NB4 (cell line): ENCODE data around the gene ADH4.

Experiments
- DNase-seq: peaks from one replicate; pipeline ENCODE4 v3.0.0; 2010; ENCODE audit warnings: low read depth
- H3K4me3 ChIP-seq: one replicate; pipeline ENCODE4 v1.5.1; 2011; ENCODE audit warnings: mild to moderate bottlenecking, low read depth, low read length, moderate library complexity
- CTCF ChIP-seq: IDR thresholded peaks from one replicate; pipeline ENCODE4 v1.5.1; 2012; ENCODE audit warnings: low read depth, low read length
- MYC ChIP-seq: IDR thresholded peaks from 2 replicates; pipeline ENCODE4 v1.6.1; 2011; ENCODE audit warnings: low read depth, low read length
- POLR2A ChIP-seq: IDR thresholded peaks from 2 replicates; pipeline ENCODE4 v1.6.1; 2011; ENCODE audit warnings: mild to moderate bottlenecking; ENCODE audit not compliant: insufficient read length; ENCODE audit errors: extremely low read depth
- TF ChIP-seq, protein P1 (sequence below): IDR thresholded peaks from 2 replicates; pipeline ENCODE4 v1.6.1; 2011; ENCODE audit warnings: low read depth, low read length

ADH4 gene

GRCh38 chr4:99179178-99179577 is 35.1 kb upstream of the ADH4 start:
- TF ChIP-seq MYC (no peak), POLR2A (no peak), CTCF (no peak)
- TF ChIP-seq, protein P1, sequence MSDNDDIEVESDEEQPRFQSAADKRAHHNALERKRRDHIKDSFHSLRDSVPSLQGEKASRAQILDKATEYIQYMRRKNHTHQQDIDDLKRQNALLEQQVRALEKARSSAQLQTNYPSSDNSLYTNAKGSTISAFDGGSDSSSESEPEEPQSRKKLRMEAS = no peak
- H3K4me3 ChIP-seq = no peak overlapping the region
- no peak for DNase-seq

DNA sequence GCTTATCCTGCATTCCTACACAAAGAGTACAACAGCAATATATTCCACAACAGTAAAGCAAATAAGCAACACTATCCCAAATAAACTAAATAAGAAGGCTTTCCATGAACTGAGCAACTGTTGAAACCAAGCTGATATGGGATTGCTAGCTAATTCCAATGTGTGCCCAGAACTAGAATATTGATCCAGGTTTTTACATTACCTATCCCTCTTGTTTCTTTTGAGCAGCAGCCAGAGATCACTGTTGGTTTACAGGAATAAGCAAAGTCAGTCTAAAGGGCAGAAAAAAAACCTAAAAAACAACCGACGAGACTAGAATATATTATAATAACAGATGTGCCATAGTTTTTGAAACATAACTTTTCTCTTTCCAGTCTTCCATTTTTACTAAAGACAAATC is 22.4 kb upstream of the ADH4 start:
- no peak for DNase-seq
- TF ChIP-seq CTCF (no peak), POLR2A (no peak), MYC (no peak)
- TF ChIP-seq, protein P1 = no peak
- H3K4me3 ChIP-seq = no peak overlapping the region

GRCh38 chr4:99165978-99166377 is 21.9 kb upstream of the ADH4 start:
- DNase-seq = no peak
- no peak for TF ChIP-seq MYC
- no peak for TF ChIP-seq CTCF
- TF ChIP-seq, protein P1 = no peak
- no peak for TF ChIP-seq POLR2A
- H3K4me3 ChIP-seq = no peak overlapping the region

DNA sequence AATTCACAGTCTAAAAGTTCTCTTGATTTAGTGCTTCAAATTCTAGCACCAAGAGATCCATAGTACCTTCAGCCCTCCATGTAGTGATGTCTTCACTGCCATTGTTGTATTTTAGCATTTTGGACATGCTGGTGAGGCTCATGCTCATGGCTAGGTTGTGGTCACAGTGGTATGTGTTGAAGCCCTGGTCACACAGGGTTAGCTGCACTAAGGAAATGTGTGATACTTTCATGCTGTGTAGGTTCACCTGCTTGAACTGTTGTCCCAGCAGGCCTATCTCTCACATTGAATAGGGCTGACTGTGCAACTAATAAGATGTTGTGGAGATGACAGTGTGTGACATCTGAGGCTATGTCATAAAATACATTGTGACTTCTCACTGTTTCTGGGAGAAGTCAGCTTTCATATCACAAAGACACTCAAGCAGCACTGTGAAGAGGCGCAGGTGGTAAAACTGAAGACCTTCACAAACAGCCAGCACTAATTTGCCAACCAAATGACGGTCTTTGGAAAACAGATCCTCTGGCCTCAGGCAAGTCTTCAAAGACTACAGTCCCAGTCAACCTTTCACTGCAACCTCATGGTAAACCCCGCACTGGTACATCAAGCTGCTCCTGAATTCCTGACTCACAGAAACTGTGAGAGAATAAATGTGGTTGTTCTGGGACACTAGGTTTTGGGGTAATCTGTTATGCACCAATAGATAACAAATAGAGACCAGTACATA is 17.4 kb upstream of the ADH4 start:
- H3K4me3 ChIP-seq = no peak overlapping the region
- TF ChIP-seq POLR2A (no peak), CTCF (no peak), MYC (no peak)
- TF ChIP-seq, protein P1 = no peak
- DNase-seq = no peak

GRCh38 chr4:99159699-99160098 is 15.6 kb upstream of the ADH4 start:
- H3K4me3 ChIP-seq = no peak overlapping the region
- TF ChIP-seq POLR2A = no peak
- TF ChIP-seq, protein P1 = no peak
- TF ChIP-seq CTCF = no peak
- no peak for TF ChIP-seq MYC
- DNase-seq = no peak
